Measurements from ENCODE around the gene CALB2.

Gene CALB2

DNA sequence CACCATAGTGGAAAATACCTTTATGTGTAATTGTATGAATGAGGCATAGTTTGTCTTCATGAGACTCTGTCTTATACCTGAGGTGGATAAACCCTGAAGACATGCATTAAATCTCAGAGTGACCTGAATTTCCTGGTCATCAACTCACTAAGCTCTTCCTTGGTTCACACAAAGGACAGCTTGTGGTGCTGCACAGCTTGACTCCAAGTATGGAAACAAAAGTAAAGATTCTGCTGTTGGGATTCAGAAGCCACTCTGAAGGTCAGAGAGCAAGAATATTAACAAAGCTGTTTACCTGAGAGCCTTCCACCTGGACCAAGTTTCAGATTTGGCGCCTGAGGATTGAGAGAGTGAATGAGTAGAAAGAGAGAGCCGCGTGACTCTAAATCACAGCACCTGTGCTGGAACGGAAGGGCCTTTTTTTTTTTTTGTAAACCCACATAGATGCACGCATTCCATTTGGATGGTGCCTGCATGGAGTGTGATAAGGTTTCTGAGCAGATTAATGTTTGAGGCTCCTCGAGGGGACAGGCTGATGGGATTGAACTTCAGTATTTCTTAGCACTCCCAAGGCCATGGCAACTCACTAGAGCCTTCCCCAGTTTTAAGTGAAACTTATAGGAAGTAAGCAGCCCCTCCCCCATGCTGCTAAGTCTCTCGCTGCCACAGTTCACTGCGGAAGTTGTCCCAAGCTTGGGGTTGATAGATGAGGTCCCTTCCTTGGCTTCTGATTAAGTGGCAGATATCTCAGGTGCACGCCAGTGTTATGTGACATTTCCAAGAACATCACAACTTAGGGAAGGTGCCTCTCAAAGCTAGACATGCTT lies 28.7 kb downstream of the CALB2 start:
- no peak for DNase-seq (ENCODE audit: low spot score)

DNA sequence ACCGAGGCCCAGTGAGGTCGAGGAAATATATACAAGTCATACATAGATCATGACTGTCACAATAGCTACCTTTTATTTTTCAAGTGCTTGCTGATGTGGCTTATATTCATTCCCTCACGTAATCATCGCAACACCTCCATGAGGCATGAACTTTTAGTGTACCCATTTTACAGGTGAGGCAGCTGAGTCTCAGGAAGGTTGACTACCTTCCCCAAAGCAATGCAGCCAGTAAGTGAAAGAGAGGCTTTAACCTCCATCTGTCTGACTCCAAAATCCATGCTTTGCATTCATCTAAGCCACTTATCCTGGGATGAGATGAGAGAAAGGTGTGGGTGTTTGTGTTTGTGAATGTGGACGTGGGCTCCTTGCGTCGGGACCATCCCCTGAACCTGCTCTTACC lies 30.8 kb downstream of the CALB2 start:
- no peak for DNase-seq (ENCODE audit: low spot score)

- DNase-seq (ENCODE audit: low spot score): no peak
Measured at GRCh38 chr16:71396594-71396993, 38.1 kb downstream of the CALB2 start.

DNA sequence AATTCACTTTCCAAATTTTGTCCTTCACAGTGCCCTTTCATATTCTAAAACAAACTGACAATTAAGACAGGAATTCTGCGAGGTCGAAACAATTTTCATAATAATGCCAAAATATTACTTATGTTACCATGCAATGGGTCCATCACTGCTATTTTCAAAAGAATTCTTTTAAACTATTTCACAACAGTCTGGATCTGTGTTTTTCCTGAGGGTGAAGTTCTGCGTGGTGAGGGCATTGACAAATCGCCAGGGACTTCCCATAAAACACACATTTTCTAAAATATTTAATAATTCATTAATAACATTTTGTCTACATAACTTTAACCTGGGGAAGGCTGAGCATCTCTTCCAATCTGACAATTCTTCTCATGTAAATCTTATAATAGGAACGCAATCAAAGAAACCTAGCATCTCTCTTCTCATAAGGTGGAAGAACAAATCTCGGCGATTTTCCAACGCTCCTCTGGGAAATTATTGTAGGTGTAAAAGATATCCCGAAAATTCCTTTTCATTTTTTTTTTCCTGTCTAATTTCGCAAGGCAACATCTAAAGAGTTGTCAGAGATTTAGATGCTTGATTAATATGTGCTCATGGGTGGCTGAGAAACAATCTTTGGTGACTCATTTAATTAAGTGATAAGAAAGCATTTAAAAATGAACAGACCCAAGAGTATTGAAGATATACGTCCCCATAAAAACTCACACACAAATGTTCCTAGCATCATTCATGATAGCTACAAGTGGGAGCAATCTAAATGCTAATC lies 41.5 kb downstream of the CALB2 start:
- DNase-seq (ENCODE audit: low spot score): no peak

DNA sequence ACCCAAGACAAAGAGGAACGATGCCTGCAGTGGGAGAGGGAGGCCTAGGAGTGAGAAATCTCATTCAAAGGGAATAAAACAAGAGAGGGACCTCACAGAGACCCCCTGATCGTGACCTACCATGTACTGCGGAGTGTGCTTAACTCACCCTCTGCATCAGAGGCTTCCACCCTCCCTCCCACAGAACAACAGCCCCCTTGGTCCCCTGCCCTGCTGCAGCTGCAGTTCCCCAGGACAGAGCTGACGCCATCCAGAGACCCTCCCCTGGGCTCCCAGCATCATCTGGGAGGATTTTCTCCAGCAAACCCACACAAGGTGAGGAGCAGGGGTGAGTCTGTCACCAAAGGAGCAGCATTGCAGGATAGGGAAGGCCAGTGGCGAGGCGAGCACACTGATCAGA lies 43.5 kb downstream of the CALB2 start:
- no peak for DNase-seq (ENCODE audit: low spot score)

- DNase-seq (ENCODE audit: low spot score): no peak
Measured at GRCh38 chr16:71402674-71403073, 44.2 kb downstream of the CALB2 start.

- no peak for DNase-seq (ENCODE audit: low spot score)
Measured at GRCh38 chr16:71404364-71404763, 45.8 kb downstream of the CALB2 start.

DNA sequence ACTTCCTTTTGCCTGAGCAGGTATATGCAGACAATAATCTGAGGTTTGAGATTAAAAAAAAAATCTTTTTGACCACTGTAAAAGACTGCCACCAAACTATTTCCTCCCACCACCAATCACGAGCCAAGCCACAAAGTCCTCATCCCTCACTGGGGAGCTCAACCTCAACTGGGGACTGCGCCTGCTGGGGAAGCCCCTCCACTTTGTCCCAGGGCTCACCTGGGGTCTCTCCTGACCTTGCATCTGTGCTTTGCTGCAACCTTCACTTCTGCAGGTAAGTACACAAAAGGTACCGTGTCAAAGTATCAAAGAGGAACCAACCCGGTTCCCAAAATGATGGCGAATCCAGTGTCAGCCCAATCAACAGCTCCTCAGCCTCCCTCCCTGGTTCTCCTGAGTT lies 47.8 kb downstream of the CALB2 start:
- no peak for DNase-seq (ENCODE audit: low spot score)

GRCh38 chr16:71406724-71407123 lies 48.2 kb downstream of the CALB2 start:
- no peak for DNase-seq (ENCODE audit: low spot score)

GRCh38 chr16:71407731-71408130 lies 49.2 kb downstream of the CALB2 start:
- DNase-seq (ENCODE audit: low spot score): no peak

DNA sequence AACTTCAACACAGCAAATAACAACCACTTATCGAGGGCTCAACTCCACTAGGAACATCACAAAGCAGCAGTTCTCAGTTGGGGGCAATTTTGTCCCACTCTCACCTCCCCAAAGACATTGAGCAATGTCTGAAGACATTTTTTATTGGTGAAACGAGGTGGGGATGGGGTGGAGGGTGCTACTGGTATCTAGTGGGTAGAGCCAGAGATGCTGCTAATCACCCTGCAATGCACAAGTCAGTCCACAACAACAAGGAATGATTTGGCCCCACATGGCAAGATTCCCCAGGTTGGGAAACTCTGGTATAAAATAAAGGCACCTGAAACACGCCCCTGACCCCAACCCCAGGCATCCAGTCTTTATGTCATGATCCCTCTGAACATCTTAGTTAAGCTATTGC lies 50.0 kb downstream of the CALB2 start:
- no peak for DNase-seq (ENCODE audit: low spot score)

- DNase-seq (ENCODE audit: low spot score): no peak
Measured at GRCh38 chr16:71409011-71409775, 50.7 kb downstream of the CALB2 start.

DNA sequence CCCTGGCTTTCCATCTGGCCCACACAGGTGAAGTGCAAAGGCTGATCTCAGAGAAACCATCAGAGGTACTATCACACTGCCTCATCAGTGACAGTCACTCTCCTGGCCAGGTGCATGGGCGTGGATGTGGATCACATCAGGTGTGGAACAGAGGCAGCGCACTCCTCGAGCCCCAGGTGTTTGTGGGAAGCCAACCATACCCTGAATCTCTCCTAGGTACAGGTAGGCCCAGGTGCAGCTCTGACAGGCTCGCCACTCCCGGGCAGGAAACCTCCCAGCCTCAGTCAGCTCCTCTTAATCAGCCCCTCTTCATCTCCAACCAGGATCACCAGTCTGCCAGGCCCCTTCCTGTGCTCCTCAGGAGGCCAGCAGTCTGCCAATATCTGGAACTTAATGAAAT lies 51.6 kb downstream of the CALB2 start:
- no peak for DNase-seq (ENCODE audit: low spot score)

DNA sequence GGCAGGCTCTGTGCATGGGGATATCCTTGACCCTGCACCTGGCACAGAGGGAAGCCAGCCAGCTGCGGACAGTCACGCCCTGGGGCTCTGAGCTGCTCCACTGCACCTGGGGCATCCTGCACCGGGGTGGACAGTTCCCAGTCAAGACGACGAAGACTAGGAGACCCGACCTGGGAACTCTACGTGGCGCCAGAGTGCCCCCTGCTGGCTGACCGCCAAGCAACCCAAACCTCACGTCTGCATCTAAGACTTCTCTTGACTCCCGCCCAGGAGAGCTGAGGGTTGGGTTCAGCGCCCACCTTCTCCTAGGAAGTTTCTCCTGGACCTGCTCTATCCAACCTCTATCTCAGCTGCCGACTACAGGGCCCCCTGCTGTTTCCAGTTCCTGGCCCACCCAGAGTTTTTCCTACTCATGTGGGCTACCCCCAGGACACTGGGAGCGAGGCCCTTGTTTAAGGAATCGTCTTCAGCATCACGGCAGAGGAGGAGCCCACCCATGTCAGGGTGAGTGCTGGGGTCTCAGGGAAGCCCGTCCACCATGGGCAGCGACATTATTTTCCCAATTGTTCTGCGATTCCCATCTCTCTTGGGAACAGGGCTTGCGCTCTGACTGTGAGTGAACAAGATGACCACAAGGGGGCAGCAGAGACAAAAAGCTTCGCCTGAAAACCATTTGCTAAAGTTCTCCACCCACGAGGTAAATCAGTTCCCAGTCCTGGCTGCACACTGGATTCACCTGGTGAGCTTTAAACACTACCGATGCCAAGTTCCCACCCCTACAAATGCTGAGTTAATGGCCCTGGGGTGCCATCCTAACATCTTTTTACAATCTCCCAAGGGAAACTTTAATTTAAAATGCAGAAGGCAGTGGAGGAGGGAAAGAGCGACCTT lies 54.0 kb downstream of the CALB2 start:
- peak; percentile 89 for DNase-seq (ENCODE audit: low spot score)

GRCh38 chr16:71413341-71413740 lies 54.8 kb downstream of the CALB2 start:
- DNase-seq (ENCODE audit: low spot score): no peak

- DNase-seq (ENCODE audit: low spot score): no peak
Measured at GRCh38 chr16:71414038-71414437, 55.5 kb downstream of the CALB2 start.

GRCh38 chr16:71421911-71422310 lies 63.4 kb downstream of the CALB2 start:
- no peak for DNase-seq (ENCODE audit: low spot score)

DNA sequence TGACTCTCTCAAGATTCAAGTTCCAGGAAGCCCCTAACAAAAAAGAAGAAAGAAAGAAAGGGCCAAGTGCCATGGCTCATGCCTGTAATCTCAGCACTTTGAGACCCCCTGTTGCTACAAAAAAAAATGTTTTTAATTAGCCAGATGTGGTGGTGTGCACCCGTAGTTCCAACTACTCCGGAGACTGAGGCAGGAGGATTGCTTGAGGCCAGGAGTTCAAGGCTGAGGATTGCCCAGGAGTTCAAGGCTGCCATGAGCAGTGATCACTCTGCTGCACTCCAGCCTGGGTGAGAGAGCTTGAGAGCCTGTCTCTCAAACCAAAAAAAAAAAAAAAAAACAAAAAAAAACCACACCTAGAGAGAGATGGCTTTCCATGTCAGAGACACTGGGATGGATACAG lies 64.5 kb downstream of the CALB2 start:
- no peak for DNase-seq (ENCODE audit: low spot score)

DNA sequence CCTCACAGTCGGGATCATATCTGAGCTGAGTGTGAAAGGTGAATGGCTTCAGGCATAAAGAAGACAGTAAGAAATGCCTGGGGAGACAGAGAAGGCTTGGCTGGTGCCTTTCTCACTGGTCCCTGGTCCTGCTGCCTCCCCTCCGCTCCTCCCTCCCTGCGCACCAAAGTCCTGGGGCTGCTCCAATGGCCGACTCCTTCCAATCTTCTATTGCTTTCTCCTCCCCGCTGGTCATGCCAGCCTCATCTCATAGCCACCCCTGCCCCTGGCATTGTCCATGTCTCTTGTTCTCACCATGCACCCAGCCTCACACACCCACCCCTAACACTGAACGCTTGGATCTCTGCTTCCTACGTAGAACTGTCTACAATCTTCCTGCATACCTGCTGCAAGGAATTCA lies 65.3 kb downstream of the CALB2 start:
- no peak for DNase-seq (ENCODE audit: low spot score)

GRCh38 chr16:71424626-71425025 lies 66.1 kb downstream of the CALB2 start:
- no peak for DNase-seq (ENCODE audit: low spot score)

DNA sequence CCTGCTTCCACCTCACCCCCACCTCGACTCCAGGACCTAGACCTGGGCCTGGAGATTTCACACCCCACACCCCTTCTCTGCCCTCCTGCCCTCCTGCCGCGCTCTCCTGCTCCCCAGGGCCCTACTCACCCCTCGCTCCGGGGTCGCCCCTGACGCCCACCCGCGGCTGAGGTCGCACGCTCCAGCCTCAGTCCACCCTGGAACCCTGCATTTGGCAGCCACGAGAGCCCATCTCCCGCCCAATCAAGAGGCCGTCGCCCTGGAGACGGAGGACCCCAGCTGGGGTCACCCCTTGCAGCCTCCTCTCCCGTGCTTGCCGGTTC lies 67.2 kb downstream of the CALB2 start:
- no peak for DNase-seq (ENCODE audit: low spot score)

All from AG08395 (cell line).